Sigmoid colon (tissue), 7 donors: Measurements from ENCODE around the gene SLC5A12. TPM values are rescaled to one million over a fixed set of nuclear protein-coding genes. Genes with fewer than 3 reads are reported as not detected.

Experiments
- DNase-seq: peaks from one replicate; pipeline ENCODE4 v3.0.0-alpha.2; 2019
- H3K27ac ChIP-seq, 4 donors: fragments of 200-600 bp; sonication (generic); one replicate each; pipeline ENCODE4 v1.5.1; 2016 to 2019; ENCODE audit warnings: mild to moderate bottlenecking in 1 of 4
- H3K27me3 ChIP-seq, 3 donors: fragments of 200-600 bp; sonication (generic); one replicate each; pipeline ENCODE4 v1.5.1; 2019; ENCODE audit warnings: mild to moderate bottlenecking in 1 of 3
- H3K36me3 ChIP-seq, 4 donors: fragments of 200-600 bp; sonication (generic); one replicate each; pipeline ENCODE4 v1.5.1; 2016 to 2019
- H3K4me1 ChIP-seq, 4 donors: fragments of 200-600 bp; sonication (generic); one replicate each; pipeline ENCODE4 v1.5.1; 2017 to 2019
- H3K4me3 ChIP-seq, 4 donors: fragments of 200-600 bp; sonication (generic); one replicate each; pipeline ENCODE4 v1.5.1; 2017 to 2019; ENCODE audit warnings: mild to moderate bottlenecking in 2 of 4, moderate library complexity in 1 of 4
- H3K9me3 ChIP-seq, 4 donors: fragments of 200-600 bp in 3 of 4; sonication (generic) in 3 of 4; one replicate each; pipeline versions ENCODE4 v1.5.1 to v1.6.1; 2013 to 2019
- EP300 ChIP-seq, 4 donors: sonication (generic); formaldehyde crosslinking; IDR thresholded peaks; one replicate each; pipeline ENCODE4 v1.6.1; 2017; ENCODE audit warnings: antibody characterized with exemption in 4 of 4
- POLR2A ChIP-seq, 2 donors: fragments of 450-650 bp; IDR thresholded peaks; one replicate each; pipeline ENCODE4 v1.6.1; 2016; ENCODE audit warnings: antibody characterized with exemption in 2 of 2, mild to moderate bottlenecking in 2 of 2, moderate library complexity in 2 of 2
- POLR2AphosphoS5 ChIP-seq, 4 donors: sonication (generic); formaldehyde crosslinking; IDR thresholded peaks; one replicate each; pipeline ENCODE4 v1.6.1; 2017; ENCODE audit warnings: antibody characterized with exemption in 4 of 4
- WGBS, 2 donors: extraction: QIAGEN DNeasy Blood & Tissue Kit; methylation state at CpG; one replicate each; pipeline ENCODE4 v1.1.7; 2013; 5-methylcytosine and 5-hydroxymethylcytosine counted together
- intact Hi-C: fragments of 100-400 bp; cut with DNase I; formaldehyde crosslinking; loops from one replicate; pipeline ENCODE4 v1.15.1; 2023
- polyA plus RNA-seq, 3 donors: library from polyadenylated mRNA; stranded (reverse); fragments of 200-250 nt; gene quantifications; one replicate each; pipeline ENCODE4 v1.2.3, GENCODE V29; 2013
- total RNA-seq, 4 donors: library from RNA; depleted of rRNA; stranded (reverse); fragments of >200 nt; gene quantifications; one replicate each; pipeline ENCODE4 v1.1.0, GENCODE V29; 2016
- TF ChIP-seq, protein P1 (sequence below), 4 experiments: fragments of 450-650 bp in 3 of 4; fragments of 200-600 bp in 1 of 4; IDR thresholded peaks; one replicate each; pipeline ENCODE4 v1.5.1; 2016 to 2019; ENCODE audit warnings: antibody characterized with exemption in 4 of 4, mild to moderate bottlenecking in 3 of 4, moderate library complexity in 2 of 4
- donor health status: healthy with polysubstance abuse.
- donor health status: Bipolar disorder and iron deficiency.
- donor health status: healthy.

SLC5A12 gene
- total and polyA plus RNA-seq, 7 donors: under 0.01 to 0.23 (median 0.04) TPM; not detected in 3

- H3K9me3 ChIP-seq: no peaks in the 10 kb centered on the region
- intact Hi-C loops: loop anchor here (1.0 to 10.0 kb wide), 3 partner anchors 238 to 404 kb away; partner anchors contain the start of gene FIBIN
- TF ChIP-seq POLR2AphosphoS5 (IDR thresholded peaks at IDR 0.05): peak in 1 of 4 donors; percentile 6
- TF ChIP-seq, protein P1, sequence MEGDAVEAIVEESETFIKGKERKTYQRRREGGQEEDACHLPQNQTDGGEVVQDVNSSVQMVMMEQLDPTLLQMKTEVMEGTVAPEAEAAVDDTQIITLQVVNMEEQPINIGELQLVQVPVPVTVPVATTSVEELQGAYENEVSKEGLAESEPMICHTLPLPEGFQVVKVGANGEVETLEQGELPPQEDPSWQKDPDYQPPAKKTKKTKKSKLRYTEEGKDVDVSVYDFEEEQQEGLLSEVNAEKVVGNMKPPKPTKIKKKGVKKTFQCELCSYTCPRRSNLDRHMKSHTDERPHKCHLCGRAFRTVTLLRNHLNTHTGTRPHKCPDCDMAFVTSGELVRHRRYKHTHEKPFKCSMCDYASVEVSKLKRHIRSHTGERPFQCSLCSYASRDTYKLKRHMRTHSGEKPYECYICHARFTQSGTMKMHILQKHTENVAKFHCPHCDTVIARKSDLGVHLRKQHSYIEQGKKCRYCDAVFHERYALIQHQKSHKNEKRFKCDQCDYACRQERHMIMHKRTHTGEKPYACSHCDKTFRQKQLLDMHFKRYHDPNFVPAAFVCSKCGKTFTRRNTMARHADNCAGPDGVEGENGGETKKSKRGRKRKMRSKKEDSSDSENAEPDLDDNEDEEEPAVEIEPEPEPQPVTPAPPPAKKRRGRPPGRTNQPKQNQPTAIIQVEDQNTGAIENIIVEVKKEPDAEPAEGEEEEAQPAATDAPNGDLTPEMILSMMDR (IDR thresholded peaks at IDR 0.05): peak; percentile 70 to 81 (median 76)
- TF ChIP-seq EP300 (IDR thresholded peaks at IDR 0.05): no peak
- no peak for TF ChIP-seq POLR2A (IDR thresholded peaks at IDR 0.05)
- H3K36me3 ChIP-seq: no peaks in the 10 kb centered on the region
- DNase-seq: peak; percentile 75
- H3K4me3 ChIP-seq: no peak overlapping the region
- H3K27me3 ChIP-seq: no peaks in the 10 kb centered on the region
- WGBS, 2 donors: 31 to 42% methylated on average over 9 of the region's 9 CpGs
- H3K27ac ChIP-seq: peak overlapping the region in 1 of 4 donors; percentile 11
- H3K4me1 ChIP-seq: peaks cover 0 to 30% (median 16%) of the 10 kb centered on the region in 4 donors
Measured at GRCh38 chr11:26753723-26754504, 32.1 kb upstream of the SLC5A12 start.

GRCh38 chr11:26749927-26750326, 28.1 kb upstream of the SLC5A12 start:
- Histone ChIP-seq H3K9me3 (no peaks in the 10 kb centered on the region), H3K4me3 (no peak overlapping the region), H3K27ac (no peak overlapping the region), H3K27me3 (no peaks in the 10 kb centered on the region), H3K4me1 (peaks cover 0 to 13% (median 5%) of the 10 kb centered on the region in 4 donors), H3K36me3 (no peaks in the 10 kb centered on the region)
- intact Hi-C loops: loop anchor here (5.0 to 10.0 kb wide), 2 partner anchors 242 to 375 kb away; partner anchors contain the start of gene FIBIN
- TF ChIP-seq POLR2A (IDR thresholded peaks at IDR 0.05) (no peak), POLR2AphosphoS5 (IDR thresholded peaks at IDR 0.05) (no peak), EP300 (IDR thresholded peaks at IDR 0.05) (no peak)
- TF ChIP-seq, protein P1 (IDR thresholded peaks at IDR 0.05): no peak
- no peak for DNase-seq

DNA sequence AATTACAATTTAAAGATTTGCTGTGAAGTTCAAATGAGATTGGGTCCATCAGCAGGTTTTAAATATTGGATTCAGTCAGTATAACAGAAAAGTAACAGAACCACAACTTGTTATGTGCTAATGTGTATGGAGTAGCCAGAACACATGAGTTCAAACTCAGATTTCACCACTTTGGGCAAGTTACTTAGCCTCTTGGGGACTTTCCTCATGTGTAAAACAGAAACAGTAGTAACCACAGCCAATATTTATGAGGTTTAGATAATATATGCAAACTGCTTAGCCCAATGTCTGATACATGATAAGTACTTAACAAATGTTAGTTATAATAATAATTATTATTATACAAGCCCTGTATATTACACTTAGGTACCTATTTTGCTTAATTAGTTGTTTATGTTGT, 21.8 kb upstream of the SLC5A12 start:
- TF ChIP-seq POLR2AphosphoS5 (IDR thresholded peaks at IDR 0.05): no peak
- no peak for TF ChIP-seq EP300 (IDR thresholded peaks at IDR 0.05)
- TF ChIP-seq POLR2A (IDR thresholded peaks at IDR 0.05): no peak
- TF ChIP-seq, protein P1 (IDR thresholded peaks at IDR 0.05): no peak
- Histone ChIP-seq H3K4me1 (peaks cover 0 to 5% (median 2%) of the 10 kb centered on the region in 4 donors), H3K9me3 (no peaks in the 10 kb centered on the region), H3K27ac (no peak overlapping the region), H3K36me3 (no peaks in the 10 kb centered on the region), H3K4me3 (no peak overlapping the region), H3K27me3 (no peaks in the 10 kb centered on the region)
- DNase-seq: no peak
- intact Hi-C loops: no loop called here

GRCh38 chr11:26742966-26743365, 21.1 kb upstream of the SLC5A12 start:
- intact Hi-C loops: no loop called here
- 0 to 69% methylated on average over 1 of the region's 1 CpG for WGBS, 2 donors
- H3K4me1 ChIP-seq: peaks cover 0 to 5% (median 1%) of the 10 kb centered on the region in 4 donors
- no peak overlapping the region for H3K27ac ChIP-seq
- no peaks in the 10 kb centered on the region for H3K9me3 ChIP-seq
- H3K36me3 ChIP-seq: no peaks in the 10 kb centered on the region
- no peaks in the 10 kb centered on the region for H3K27me3 ChIP-seq
- H3K4me3 ChIP-seq: no peak overlapping the region
- TF ChIP-seq, protein P1 (IDR thresholded peaks at IDR 0.05): no peak
- TF ChIP-seq POLR2AphosphoS5 (IDR thresholded peaks at IDR 0.05) (no peak), POLR2A (IDR thresholded peaks at IDR 0.05) (no peak), EP300 (IDR thresholded peaks at IDR 0.05) (no peak)
- no peak for DNase-seq
